HFF-Myc (cell line): ENCODE data around the gene NALCN.
A peak's percentile ranks its signal among the peaks of the same experiment; 100 is the strongest.

ENCODE experiments used
- DNase-seq: peaks from one replicate; pipeline ENCODE4 v3.0.0-alpha.2; 2011; ENCODE audit warnings: low read depth; ENCODE audit errors: extremely low read depth
- H3K4me3 ChIP-seq: replicated peaks from 2 replicates; pipeline ENCODE4 v1.5.1; 2011; ENCODE audit warnings: low read depth, mild to moderate bottlenecking, control low read depth, low read length
- CTCF ChIP-seq: IDR thresholded peaks from 2 replicates; pipeline ENCODE4 v1.5.1; 2012; ENCODE audit warnings: mild to moderate bottlenecking, low read depth, low read length, control low read depth; ENCODE audit errors: missing control alignments

Gene NALCN

DNA sequence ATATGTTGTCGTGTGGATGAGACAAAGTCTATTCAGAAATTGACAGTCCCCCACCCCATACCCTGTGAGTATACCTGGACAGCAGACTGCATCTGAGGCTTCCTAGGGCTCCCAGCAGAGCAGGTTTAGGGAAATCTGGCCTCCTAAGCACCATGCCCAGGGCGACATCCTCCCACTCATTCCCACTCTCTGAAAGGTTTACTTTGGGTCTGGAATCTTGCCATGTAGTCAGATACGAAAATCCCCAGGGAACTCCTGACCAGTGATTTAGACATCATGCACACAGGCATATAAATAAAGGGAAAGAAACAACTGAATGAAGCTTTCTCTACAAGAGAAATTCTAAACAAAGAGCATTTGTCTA is 717 bp upstream of the NALCN start:
- TF ChIP-seq CTCF = no peak
- peak overlapping the region; percentile 45; the same call in 1 of the 2 replicates for H3K4me3 ChIP-seq
- DNase-seq = no peak

GRCh38 chr13:101415358-101416174 is 742 bp downstream of the NALCN start:
- no peak for TF ChIP-seq CTCF
- no peak for DNase-seq
- H3K4me3 ChIP-seq = peak overlapping the region; percentile 45

GRCh38 chr13:101412076-101412475 is 4.2 kb downstream of the NALCN start:
- H3K4me3 ChIP-seq = no peak overlapping the region
- DNase-seq = no peak
- TF ChIP-seq CTCF = no peak

GRCh38 chr13:101408992-101409656 is 7.2 kb downstream of the NALCN start:
- H3K4me3 ChIP-seq = no peak overlapping the region
- TF ChIP-seq CTCF = no peak
- DNase-seq = no peak

- DNase-seq = no peak
- no peak for TF ChIP-seq CTCF
- H3K4me3 ChIP-seq = no peak overlapping the region
Measured at GRCh38 chr13:101408154-101408553, 8.2 kb downstream of the NALCN start.

GRCh38 chr13:101406791-101407190 is 9.5 kb downstream of the NALCN start:
- no peak overlapping the region for H3K4me3 ChIP-seq
- no peak for TF ChIP-seq CTCF
- no peak for DNase-seq
